ENCODE measurements around the gene LDB1.

GRCh38 chr10:102120991-102121738, 997 bp upstream of the LDB1 start:
- no peak for TF ChIP-seq YY1 (IDR thresholded peaks at IDR 0.05; ENCODE audit: insufficient read depth, insufficient read length)
- no peak for TF ChIP-seq ZNF274 (IDR thresholded peaks at IDR 0.05; ENCODE audit: low read depth, low read length)
- no peak for TF ChIP-seq SUZ12 (IDR thresholded peaks at IDR 0.05; ENCODE audit: extremely low read depth, insufficient read depth, insufficient read length)

All from NT2/D1 (cell line).